Skeletal muscle tissue (tissue), 4 donors: Measurements from ENCODE around the gene COL4A5. TPM values are rescaled to one million over a fixed set of nuclear protein-coding genes. Genes with fewer than 3 reads are reported as not detected.

ENCODE experiments used
- H3K27ac ChIP-seq: one replicate; pipeline ENCODE4 v1.7.0; 2013; ENCODE audit warnings: mild to moderate bottlenecking, low read depth, low read length, inconsistent platforms
- H3K27me3 ChIP-seq, 3 donors: one replicate each; pipeline ENCODE4 v1.7.0; 2013; ENCODE audit warnings: low read length in 3 of 3; ENCODE audit not compliant: control insufficient read depth in 3 of 3, insufficient read depth in 3 of 3
- H3K36me3 ChIP-seq, 3 donors: one replicate each; pipeline ENCODE4 v1.7.0; 2013; ENCODE audit warnings: low read length in 3 of 3; ENCODE audit not compliant: control insufficient read depth in 3 of 3, insufficient read depth in 3 of 3
- H3K4me1 ChIP-seq, 3 donors: one replicate each; pipeline ENCODE4 v1.7.0; 2013; ENCODE audit warnings: low read length in 3 of 3, mild to moderate bottlenecking in 3 of 3; ENCODE audit not compliant: control insufficient read depth in 3 of 3, insufficient read depth in 3 of 3
- H3K4me3 ChIP-seq, 3 donors: one replicate each; pipeline ENCODE4 v1.7.0; 2013; ENCODE audit warnings: low read length in 3 of 3
- H3K9ac ChIP-seq, 3 donors: one replicate each; pipeline ENCODE4 v1.7.0; 2013; ENCODE audit warnings: low read length in 3 of 3, mild to moderate bottlenecking in 3 of 3, moderate library complexity in 2 of 3, low read depth in 1 of 3
- H3K9me3 ChIP-seq, 3 donors: one replicate each; pipeline ENCODE4 v1.7.0; 2013; ENCODE audit warnings: low read length in 3 of 3; ENCODE audit not compliant: control insufficient read depth in 3 of 3
- total RNA-seq: library from RNA; depleted of rRNA; stranded (reverse); fragments of >200 nt; gene quantifications from one replicate; pipeline ENCODE4 v1.2.3, GENCODE V29; 2014
- donor health status: Osteomylitis.

COL4A5 gene
- total RNA-seq, 1 donor from 2014 or later, result 17.2 TPM

GRCh38 chrX:108699368-108699767 is 259.7 kb downstream of the COL4A5 start:
- Histone ChIP-seq H3K9ac (no peak overlapping the region), H3K4me1 (no peaks in the 10 kb centered on the region), H3K27ac (no peak overlapping the region), H3K36me3 (peaks cover 0 to 2% (median 0%) of the 10 kb centered on the region in 3 donors), H3K9me3 (no peaks in the 10 kb centered on the region), H3K27me3 (peaks cover 0 to 2% (median 0%) of the 10 kb centered on the region in 3 donors), H3K4me3 (no peak overlapping the region)

DNA sequence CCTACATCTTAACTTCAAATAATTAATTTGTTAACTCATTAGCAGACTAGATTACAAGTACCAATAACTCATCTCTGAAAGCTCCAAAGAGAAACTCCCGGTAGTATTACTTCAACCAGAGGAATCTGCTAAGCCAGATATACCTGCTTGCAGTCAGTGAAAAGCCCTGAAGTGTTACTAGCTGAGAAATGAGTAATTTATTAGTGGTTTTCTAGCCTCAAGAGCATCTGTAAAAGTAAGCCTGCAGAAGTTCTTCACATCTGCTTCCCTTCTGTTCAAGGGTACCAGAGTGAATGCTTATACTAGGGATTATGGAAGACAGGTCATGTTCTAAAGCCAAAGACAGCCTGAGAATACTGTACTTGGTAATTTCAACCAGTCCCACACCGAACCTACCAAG is 262.0 kb downstream of the COL4A5 start:
- Histone ChIP-seq H3K4me1 (no peaks in the 10 kb centered on the region), H3K36me3 (no peaks in the 10 kb centered on the region), H3K27ac (no peak overlapping the region), H3K27me3 (peaks cover 0 to 7% (median 0%) of the 10 kb centered on the region in 3 donors), H3K4me3 (no peak overlapping the region), H3K9ac (no peak overlapping the region), H3K9me3 (no peaks in the 10 kb centered on the region)

DNA sequence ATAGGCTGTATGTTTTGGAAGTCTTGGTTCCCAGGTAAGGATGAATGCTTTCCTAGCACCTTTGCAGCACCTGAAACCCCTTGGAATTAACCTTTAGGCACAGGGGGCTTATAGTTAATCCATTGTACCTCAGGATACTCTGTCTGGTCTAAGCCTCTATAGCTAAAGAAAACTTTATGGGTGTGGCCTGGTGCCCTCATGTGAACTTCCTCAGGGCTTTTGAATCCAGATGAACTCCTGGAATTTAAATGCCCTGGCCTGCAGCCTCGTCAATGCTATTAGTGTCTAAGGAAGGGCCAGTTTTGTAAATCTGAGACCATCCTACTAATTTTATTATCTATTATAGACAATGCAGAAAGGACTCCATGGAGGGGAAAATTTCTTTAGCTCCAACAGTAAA is 262.9 kb downstream of the COL4A5 start:
- Histone ChIP-seq H3K27ac (no peak overlapping the region), H3K27me3 (peaks cover 0 to 7% (median 0%) of the 10 kb centered on the region in 3 donors), H3K9me3 (no peaks in the 10 kb centered on the region), H3K4me1 (no peaks in the 10 kb centered on the region), H3K36me3 (no peaks in the 10 kb centered on the region), H3K4me3 (no peak overlapping the region), H3K9ac (no peak overlapping the region)

- Histone ChIP-seq H3K4me3 (no peak overlapping the region), H3K36me3 (no peaks in the 10 kb centered on the region), H3K4me1 (no peaks in the 10 kb centered on the region)
Observed at GRCh38 chrX:108704839-108705238, 265.2 kb downstream of the COL4A5 start.

GRCh38 chrX:108712886-108713285 is 273.2 kb downstream of the COL4A5 start:
- H3K4me1 ChIP-seq, result no peaks in the 10 kb centered on the region
- no peak overlapping the region for H3K27ac ChIP-seq
- no peaks in the 10 kb centered on the region for H3K9me3 ChIP-seq
- no peak overlapping the region for H3K9ac ChIP-seq
- no peaks in the 10 kb centered on the region for H3K36me3 ChIP-seq
- H3K27me3 ChIP-seq, result no peaks in the 10 kb centered on the region
- no peak overlapping the region for H3K4me3 ChIP-seq

More at GRCh38 chrX:108704839-108705238, 265.2 kb downstream of the COL4A5 start:
- H3K27ac ChIP-seq, result no peak overlapping the region
- no peak overlapping the region for H3K9ac ChIP-seq
- no peaks in the 10 kb centered on the region for H3K9me3 ChIP-seq
- H3K27me3 ChIP-seq, result peaks cover 0 to 7% (median 0%) of the 10 kb centered on the region in 3 donors

DNA sequence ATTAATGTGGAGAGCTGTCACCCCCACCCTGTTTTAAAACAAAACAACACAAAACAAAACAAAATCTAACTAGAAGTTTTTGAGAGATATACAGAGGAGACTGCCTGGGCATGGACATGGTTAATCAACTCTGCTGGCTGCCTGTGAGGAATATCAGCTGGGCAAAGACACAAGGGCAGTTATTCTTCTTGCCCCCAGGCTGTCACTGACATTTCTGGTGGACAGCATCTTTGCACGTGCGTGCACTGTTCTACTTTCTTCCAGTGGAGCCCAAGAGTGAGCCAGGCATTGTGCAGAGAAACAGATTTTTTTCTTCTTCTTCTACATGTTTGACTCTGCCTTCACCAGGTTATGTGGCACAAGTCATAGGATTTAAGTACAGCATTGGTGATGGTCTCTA is 282.9 kb downstream of the COL4A5 start:
- no peak overlapping the region for H3K27ac ChIP-seq
- no peaks in the 10 kb centered on the region for H3K9me3 ChIP-seq
- H3K4me3 ChIP-seq, result no peak overlapping the region
- H3K36me3 ChIP-seq, result no peaks in the 10 kb centered on the region
- H3K9ac ChIP-seq, result no peak overlapping the region
- peaks cover 0 to 7% (median 0%) of the 10 kb centered on the region in 3 donors for H3K27me3 ChIP-seq
- no peaks in the 10 kb centered on the region for H3K4me1 ChIP-seq

DNA sequence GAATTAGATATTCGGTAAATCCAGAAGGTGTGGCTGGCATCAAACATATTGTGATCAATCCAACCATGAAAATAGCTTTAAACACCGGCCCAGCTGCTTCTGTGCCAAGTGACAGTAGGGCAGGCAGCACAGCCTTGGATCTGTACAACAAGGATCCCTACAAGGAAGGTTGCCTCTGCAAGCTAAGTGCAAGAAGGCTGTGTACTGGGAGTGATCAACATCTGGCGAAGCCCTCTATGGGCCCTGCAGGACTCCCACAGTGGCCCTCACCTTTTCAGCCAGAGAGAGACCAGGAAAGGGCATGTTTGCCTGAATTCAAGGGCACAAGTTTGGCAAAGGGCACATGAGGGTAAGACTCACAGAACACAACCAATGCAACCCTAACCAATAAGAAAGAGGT is 287.1 kb downstream of the COL4A5 start:
- peaks cover 4 to 25% (median 7%) of the 10 kb centered on the region in 3 donors for H3K27me3 ChIP-seq
- no peaks in the 10 kb centered on the region for H3K9me3 ChIP-seq
- no peak overlapping the region for H3K27ac ChIP-seq
- no peak overlapping the region for H3K9ac ChIP-seq
- H3K4me3 ChIP-seq, result no peak overlapping the region
- no peaks in the 10 kb centered on the region for H3K4me1 ChIP-seq
- H3K36me3 ChIP-seq, result no peaks in the 10 kb centered on the region

DNA sequence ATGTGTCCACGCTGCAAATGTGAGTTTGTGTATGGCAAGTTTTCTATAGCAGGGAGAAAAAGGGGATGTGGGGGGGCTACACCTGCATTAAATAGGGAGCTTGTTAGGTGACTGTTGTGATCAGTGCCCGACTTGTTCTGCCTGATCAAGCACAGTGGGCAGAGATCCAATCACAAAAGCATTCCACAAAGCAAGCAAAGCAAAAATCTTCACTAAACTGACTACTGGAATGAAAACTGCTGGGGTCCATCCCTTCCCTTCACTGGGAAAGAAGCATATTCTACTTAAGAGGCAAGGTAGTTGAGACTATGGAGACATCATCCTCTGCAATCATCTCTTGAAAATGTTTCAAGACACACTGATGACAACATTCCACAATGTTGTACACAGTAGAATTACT is 291.5 kb downstream of the COL4A5 start:
- H3K27ac ChIP-seq, result no peak overlapping the region
- H3K9ac ChIP-seq, result no peak overlapping the region
- H3K27me3 ChIP-seq, result peaks cover 32 to 56% (median 35%) of the 10 kb centered on the region in 3 donors

GRCh38 chrX:108732630-108733321 is 293.1 kb downstream of the COL4A5 start:
- Histone ChIP-seq H3K9me3 (no peaks in the 10 kb centered on the region), H3K36me3 (no peaks in the 10 kb centered on the region), H3K4me1 (peaks cover 0 to 8% (median 4%) of the 10 kb centered on the region in 3 donors), H3K27ac (no peak overlapping the region), H3K4me3 (no peak overlapping the region), H3K27me3 (peaks cover 43 to 60% (median 44%) of the 10 kb centered on the region in 3 donors), H3K9ac (no peak overlapping the region)

More for the DNA sequence above, 291.5 kb downstream of the COL4A5 start:
- Histone ChIP-seq H3K36me3 (no peaks in the 10 kb centered on the region), H3K9me3 (no peaks in the 10 kb centered on the region), H3K4me3 (no peak overlapping the region), H3K4me1 (peaks cover 0 to 4% (median 4%) of the 10 kb centered on the region in 3 donors)

DNA sequence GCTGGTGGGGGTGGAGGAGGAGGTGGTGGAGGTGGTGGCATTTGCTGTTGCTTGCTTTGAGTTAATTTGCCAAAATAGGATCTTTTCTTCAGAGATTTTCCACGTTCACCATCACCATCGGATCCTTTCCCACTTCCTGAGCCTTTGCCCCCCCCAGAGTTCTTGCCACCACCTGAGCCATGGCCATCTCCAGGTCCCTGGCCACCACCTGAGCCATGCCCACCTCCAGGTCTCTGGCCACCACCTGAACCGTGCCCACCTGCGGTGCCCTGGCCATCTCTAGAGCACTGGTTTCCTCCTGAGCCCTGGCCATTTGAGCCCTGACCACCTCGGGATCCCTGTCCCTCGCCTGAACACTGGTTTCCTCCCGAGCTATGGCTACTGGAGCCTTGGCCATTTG is 294.8 kb downstream of the COL4A5 start:
- Histone ChIP-seq H3K9me3 (no peaks in the 10 kb centered on the region), H3K36me3 (no peaks in the 10 kb centered on the region), H3K4me1 (peaks cover 0 to 8% (median 4%) of the 10 kb centered on the region in 3 donors), H3K27ac (no peak overlapping the region), H3K4me3 (no peak overlapping the region), H3K27me3 (peaks cover 43 to 54% (median 44%) of the 10 kb centered on the region in 3 donors), H3K9ac (no peak overlapping the region)
